GM12891 (cell line): ENCODE data around the gene FN3KRP.

Experiments
- PAX5 ChIP-seq: IDR thresholded peaks from 2 replicates; pipeline ENCODE4 v1.6.1; 2011; ENCODE audit warnings: low read length, moderate library complexity, mild to moderate bottlenecking; ENCODE audit not compliant: insufficient read depth, severe bottlenecking
- POLR2A ChIP-seq: IDR thresholded peaks from 2 replicates; pipeline ENCODE4 v1.6.1; 2011; ENCODE audit warnings: low read depth, low read length, control low read depth
- POLR2AphosphoS5 ChIP-seq: IDR thresholded peaks from 2 replicates; pipeline ENCODE4 v1.6.1; 2011; ENCODE audit warnings: low read depth, low read length, control low read depth
- TAF1 ChIP-seq: IDR thresholded peaks from 2 replicates; pipeline ENCODE4 v1.6.1; 2011; ENCODE audit warnings: low read depth, low read length, control low read depth

DNA sequence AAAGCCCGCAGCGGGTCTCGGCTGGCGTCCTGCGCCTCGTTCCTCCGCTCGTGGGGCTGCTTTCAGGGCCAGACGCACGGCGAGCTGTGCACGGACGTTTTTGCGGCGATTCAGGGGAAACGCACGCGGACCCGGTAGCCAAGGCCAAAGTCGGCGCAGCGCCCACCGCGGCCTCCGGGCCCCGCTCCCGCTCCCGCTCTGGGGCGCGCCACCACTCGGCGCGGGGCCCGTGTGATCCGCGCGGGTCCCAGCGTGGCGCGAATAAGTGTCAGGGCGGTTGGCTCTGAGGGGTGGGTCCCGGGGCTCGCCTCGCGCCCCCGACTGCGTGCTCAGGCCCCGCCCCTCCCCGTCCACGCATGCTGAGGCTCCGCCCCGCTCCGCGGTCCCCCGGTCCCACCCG lies 34.7 kb downstream of the FN3KRP start:
- TF ChIP-seq POLR2A (no peak), TAF1 (no peak), POLR2AphosphoS5 (no peak), PAX5 (no peak)
